NCI-H146 (cell line): ENCODE measurements around the gene NAALADL1.

Experiments
- DNase-seq: peaks from one replicate; lab custom pipeline; 2025; lab: John Stamatoyannopoulos, UW

The NAALADL1 gene

GRCh38 chr11:65058419-65059054, at the start of gene NAALADL1:
Gene NAALADL1 (minus strand): TSS chr11:65058553. CDS start chr11:65058521, 32 bp downstream.
- DNase-seq = peak; percentile 75

- no peak for DNase-seq
These were observed 49.6 kb upstream of the NAALADL1 start for GRCh38 chr11:65107751-65108468.

DNA sequence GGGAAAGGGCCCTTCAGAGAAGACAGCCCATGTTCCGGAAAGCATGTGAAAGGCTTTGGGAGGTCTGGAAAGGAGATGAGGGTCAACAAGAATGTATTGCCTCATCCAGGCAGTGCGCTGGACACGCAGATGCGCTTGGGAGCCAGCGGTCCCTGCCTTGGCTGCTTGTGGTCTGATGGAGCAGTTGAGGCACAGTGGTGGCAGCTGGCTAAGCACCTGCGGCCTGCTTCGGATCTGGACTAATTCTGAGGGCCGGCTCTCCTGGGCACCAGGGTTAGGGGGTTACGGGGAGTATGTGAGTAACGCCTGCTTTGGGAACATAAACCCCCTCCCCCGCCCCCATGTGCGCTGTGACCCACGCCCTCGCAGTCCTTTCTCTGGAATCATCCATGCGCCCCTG, 48.7 kb upstream of the NAALADL1 start:
- no peak for DNase-seq

GRCh38 chr11:65104628-65105027, 46.3 kb upstream of the NAALADL1 start:
- no peak for DNase-seq

GRCh38 chr11:65103476-65103875, 45.1 kb upstream of the NAALADL1 start:
- DNase-seq = no peak

DNA sequence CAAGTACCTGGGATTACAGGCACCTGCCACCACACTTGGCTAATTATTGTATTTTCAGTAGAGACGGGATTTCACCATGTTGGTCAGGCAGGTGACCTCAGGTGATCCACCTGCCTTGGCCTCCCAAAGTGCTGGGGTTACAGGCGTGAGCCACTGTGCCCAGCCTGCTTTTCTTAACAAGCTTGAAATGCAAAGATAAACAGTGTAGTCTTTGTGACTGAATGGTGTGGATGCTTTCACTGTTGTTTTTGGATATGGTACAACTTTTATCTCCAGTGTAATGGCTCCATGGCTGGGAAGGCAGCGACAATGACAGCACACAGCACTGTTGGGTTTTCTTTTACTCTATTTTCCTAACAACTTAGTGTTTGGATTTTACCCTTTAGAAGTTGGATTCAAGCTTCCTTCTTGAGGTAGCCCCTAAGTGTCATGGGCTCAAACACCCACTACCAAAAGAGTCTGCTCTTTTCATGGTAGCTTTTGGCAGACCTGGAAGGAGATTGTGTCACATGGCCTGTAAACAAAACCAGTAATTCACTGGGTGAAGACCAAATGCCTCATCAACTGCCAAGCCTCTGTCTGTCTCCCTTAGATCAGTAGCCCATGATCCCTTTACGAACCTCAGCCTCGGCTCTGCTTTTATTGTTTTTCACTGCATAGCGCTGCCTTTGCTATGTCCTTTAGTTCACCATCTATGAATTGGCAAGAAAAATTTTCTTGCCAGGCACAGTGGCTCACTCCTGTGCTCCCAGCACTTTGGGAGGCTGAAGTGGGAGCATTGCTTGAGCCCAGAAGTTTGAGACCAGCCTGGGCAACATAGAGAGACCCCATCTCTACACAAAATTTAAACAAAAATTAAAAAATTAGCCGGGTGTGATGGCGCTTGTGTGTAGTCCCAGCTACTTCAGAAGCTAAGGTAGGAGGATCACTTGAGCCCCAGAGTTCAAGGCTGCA, 44.1 kb upstream of the NAALADL1 start:
- no peak for DNase-seq

GRCh38 chr11:65100674-65101350, 42.5 kb upstream of the NAALADL1 start:
- no peak for DNase-seq

GRCh38 chr11:65096926-65097325, 38.6 kb upstream of the NAALADL1 start:
- DNase-seq = no peak

DNA sequence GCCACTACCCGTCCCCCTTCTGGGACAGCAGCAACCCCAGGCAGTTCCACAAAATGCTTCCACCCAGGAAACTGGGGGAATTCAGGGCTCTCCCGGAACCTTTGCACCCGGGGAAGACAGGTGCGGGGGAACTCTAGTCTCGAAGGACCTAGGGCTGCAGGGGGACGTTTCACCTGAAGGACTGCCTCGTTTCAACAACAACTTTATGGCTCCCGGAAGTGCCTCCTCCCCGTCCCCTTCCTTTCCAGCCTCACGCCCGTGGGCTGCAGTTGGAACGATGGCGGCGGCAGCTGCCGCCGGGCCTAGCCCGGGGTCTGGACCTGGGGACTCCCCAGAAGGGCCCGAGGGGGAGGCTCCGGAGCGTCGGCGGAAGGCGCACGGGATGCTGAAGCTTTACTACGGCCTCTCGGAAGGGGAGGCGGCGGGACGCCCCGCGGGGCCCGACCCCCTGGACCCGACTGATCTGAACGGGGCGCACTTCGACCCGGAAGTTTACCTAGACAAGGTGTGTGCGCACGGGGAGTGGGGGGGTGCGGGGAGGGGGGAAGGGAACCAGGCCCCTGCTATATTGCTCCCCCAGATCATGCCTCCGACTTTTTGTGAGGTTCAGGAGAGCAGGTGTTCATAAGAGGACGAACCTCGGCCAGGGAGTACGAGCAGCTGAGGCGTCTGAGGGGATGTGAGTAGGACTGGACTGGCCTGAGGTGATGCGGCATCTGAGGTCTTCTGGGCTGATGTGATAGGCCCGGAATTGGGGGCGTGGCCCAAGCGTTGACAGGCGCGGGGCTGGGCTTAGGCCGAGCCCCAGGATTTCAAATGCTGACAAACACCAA, 37.8 kb upstream of the NAALADL1 start, which contains the start of gene VPS51:
VPS51 (plus strand) TSS at position 241 of the 833 bp plus-strand sequence; CDS start at position 278, 37 bp downstream.
- peak; percentile 91 for DNase-seq

DNA sequence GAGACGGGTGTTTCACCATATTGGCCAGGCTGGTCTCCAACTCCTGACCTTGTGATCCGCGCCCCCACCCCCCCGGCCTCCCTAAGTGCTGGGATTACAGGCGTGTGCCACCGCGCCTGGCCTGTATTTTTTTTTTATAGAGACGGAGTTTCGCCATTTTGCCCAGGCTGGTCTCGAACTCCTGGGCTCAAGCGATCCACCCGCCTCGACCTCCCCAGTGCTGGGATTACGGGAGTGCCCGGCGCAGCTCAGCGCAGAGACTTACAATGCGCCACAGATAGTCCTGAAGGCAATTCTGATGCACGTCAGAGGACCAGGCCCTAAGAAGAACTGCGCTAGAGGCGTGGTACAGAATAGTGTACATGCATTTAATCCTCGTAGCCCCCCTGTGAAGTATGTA, 37.1 kb upstream of the NAALADL1 start:
- DNase-seq = no peak

GRCh38 chr11:65090628-65091027, 32.3 kb upstream of the NAALADL1 start:
- DNase-seq = no peak

- no peak for DNase-seq
These were observed 31.3 kb upstream of the NAALADL1 start for GRCh38 chr11:65089621-65090020.

GRCh38 chr11:65087827-65088226, 29.5 kb upstream of the NAALADL1 start:
- no peak for DNase-seq

- DNase-seq = no peak
These were observed 28.9 kb upstream of the NAALADL1 start for GRCh38 chr11:65087216-65087615.

GRCh38 chr11:65086809-65087208, 28.5 kb upstream of the NAALADL1 start:
- DNase-seq = no peak

- no peak for DNase-seq
These were observed 27.1 kb upstream of the NAALADL1 start for GRCh38 chr11:65085446-65085845.

DNA sequence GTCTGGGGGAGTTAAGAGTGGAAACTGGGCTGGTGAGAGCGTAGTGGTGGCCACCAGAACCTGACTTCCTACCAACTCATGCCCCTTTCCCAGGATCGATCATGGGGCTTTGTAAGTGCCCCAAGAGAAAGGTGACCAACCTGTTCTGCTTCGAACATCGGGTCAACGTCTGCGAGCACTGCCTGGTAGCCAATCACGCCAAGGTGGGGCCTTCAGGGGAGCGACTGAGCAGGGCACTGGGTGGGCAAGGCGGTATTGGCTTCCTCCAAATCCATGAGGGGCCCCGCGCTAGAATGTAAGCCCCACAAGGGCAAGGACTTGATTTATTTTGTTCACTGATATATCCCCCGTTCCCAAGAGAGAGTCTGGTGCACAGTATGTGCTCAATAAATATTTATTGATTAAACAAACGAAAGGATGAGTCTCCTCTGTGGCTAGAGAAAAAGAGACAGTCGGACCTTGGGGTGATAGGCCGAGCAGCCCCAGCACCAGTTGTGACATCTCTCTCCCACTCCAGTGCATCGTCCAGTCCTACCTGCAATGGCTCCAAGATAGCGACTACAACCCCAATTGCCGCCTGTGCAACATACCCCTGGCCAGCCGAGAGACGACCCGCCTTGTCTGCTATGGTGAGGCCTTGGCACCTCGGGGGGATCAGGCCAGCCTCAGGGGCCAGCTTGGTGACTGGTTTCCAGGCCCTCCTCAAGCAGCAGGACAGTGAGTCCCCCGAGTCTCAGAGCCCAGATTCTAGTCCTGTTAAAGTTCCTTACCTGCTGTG, 26.4 kb upstream of the NAALADL1 start:
- peak; percentile 44 for DNase-seq

DNA sequence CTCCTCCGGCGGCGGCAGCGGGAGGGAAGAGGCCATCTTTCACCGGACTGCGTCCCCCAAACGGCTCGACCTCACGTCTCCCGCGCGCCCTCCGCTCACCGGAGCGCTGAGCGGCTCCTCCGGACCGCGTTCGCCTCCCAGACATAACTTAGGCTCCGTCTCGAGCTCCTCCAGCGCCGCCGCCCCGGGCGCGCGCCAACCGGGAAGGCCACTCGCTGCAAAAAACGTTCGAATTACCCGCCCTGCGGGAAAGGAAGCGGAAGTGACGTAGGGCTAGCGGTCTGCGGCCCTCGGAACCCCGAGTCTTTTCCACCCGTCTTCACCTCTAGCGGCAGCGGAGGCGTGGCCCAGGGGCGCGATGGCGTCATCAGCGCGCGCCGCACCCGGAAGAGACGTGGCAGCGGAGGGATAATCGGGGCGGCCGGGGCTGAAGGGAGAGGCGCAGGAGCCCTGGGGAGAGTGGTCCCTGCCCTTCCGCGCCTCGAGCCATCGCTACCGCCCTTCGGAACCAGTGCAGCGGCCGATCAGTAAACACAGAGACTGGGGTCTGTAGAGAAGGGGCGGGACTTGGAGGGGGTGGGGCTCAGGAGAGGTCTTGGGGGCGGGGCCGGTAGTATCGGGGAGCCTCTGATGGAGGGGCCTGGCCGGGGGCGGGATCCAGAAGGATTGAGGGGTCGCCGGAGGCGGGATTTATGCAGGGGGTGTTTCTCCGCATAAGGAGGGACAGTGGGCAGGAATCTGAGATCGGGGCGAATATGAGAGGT, 25.7 kb upstream of the NAALADL1 start, which contains the start of the genes CDCA5 and ZFPL1:
CDCA5 (minus strand) TSS at position 207 of the 764 bp plus-strand sequence; CDS start at position 145, 62 bp downstream.
ZFPL1 (plus strand) TSS at position 389 of the 764 bp plus-strand sequence. CDS start 477 bp downstream, outside the sequence.
- DNase-seq = peak; percentile 95
